HG03565 (cell line): ENCODE measurements around the gene PHLPP1.
"Not testable (repeated sequence)": the region's sequence is repeated elsewhere in the genome, so short reads cannot be mapped to it uniquely, and the experiment has no call there.

Source experiments
- ATAC-seq: cut with Tn5 transposase; IDR thresholded peaks from one replicate; pipeline ENCODE4 v1.9.1; 2021; ENCODE audit warnings: mild to moderate bottlenecking, moderate library complexity; ENCODE audit not compliant: unreplicated experiment

Gene PHLPP1

DNA sequence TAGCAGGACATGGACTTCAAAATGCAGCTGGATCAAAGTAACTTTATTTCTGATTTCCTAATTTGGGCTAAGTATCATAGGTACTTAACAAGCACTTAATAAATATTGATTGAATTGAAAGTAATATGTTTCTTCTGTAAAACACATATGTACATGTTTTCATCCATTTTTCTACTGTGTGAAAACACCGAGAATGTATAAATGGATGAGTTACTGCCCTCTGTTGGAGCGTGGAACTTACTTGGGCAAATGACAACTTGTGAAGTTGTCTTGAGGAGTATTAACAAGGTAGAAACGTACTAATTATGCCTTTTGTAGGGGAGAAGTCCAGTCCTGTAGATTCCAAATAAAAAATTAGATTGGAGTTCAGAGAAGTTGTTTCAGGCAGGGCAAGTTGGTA, 87.2 kb downstream of the PHLPP1 start:
- no peak for ATAC-seq

DNA sequence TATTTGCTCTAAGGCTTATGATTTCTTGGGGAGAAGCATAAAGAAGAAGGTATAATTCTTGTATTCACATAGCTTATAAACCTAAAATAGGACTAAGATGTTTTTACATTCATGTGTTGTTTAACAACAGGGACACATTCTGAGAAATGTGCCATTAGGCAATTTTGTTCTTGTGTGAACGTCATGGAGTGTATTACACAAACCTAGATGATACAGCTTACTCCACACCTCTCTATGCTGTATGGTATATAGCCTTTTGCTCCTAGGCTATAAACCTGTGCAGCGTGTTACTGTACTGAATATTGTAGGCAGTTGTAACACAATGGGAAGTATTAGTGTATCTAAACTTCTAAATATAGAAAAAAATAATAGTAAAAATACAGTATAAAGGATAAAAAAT, 92.1 kb downstream of the PHLPP1 start:
- no peak for ATAC-seq

DNA sequence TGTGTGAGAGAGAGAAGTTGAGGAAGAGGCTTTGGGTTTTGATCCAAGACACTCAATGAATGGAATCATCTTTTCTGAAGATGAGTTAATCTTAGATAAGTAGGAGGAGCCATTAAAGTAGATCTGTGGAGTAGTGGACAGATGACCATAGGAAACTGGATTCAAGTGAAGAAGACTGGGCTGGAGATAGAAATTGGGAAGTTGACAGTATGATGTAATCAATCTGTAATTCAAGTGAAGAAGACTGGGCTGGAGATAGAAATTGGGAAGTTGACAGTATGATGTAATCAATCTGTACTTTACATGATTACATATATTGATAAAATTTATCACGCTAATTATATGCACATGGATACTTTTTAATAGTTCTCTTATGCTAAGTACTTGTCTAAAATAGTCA, 92.8 kb downstream of the PHLPP1 start:
- no peak for ATAC-seq

DNA sequence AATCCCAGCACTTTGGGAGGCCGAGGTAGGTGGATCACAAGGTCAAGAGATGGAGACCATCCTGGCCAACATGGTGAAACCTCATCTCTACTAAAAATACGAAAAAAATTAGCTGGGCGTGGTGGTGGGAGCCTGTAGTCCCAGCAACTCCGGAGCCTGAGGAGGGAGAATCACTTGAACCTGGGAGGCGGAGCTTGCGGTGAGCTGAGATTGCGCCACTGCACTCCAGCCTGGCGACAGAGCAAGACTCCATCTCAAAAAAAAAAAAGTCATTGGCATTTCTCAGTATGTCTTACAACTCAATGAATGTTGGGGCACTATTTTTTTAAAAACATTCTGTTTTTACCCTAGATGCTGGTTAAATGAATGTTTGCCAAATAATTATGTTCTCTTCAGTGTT, 94.1 kb downstream of the PHLPP1 start:
- ATAC-seq, result not testable (repeated sequence)

DNA sequence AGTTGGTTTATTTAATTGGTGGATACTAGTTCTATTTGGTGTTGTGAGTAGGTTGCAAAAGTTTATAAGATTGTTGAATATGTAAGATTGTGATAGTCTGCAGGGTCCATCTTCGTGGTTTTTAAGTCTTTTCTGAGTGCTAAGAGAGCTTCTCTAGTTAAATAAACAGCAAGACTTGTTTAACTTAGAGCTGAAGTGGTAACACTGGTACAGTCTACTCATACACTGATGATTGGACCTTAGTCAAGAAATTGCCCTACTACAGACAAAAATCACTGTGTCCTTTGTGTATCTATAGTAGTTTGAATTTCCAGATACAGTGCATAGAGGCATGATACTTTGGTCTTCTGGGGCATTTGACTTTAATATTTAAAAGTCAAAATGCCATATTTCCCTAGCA, 94.6 kb downstream of the PHLPP1 start:
- no peak for ATAC-seq

DNA sequence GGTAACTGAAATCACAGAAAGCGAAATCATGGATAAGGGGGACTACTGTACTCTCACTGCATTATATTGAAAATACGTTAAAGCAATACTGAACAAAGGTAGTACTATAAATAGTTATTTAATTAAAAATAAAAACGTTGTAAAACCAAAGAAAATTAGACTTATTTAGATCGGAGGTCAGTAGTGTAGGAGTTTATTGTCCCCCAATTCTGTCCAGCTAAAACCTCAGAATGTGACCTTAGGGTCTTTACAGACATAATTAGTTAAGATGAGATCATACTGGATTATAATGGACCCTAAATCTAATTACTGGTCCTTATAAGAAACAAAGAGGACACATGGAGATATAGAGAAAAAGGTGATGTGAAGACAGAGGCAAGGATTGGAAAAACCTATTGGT, 95.3 kb downstream of the PHLPP1 start:
- ATAC-seq, result no peak

DNA sequence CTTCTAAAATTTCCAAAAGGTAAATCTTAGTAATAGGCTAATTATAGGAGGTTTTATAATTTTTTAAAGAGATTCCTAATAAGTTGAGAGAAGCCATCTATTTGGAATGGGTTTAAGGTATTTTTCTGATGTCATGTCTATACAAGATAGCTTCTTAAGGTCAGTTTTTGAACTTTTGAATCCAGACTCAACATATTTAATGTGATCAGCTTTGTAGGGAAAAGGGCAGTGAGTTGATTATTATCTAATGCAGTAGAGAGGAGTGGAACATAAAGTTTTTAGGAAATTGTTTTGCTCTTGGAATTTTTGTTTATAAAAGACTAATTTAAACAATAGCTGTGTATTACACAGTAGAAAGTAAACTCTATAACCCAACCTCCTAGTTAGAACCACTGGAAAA, 96.3 kb downstream of the PHLPP1 start:
- no peak for ATAC-seq

DNA sequence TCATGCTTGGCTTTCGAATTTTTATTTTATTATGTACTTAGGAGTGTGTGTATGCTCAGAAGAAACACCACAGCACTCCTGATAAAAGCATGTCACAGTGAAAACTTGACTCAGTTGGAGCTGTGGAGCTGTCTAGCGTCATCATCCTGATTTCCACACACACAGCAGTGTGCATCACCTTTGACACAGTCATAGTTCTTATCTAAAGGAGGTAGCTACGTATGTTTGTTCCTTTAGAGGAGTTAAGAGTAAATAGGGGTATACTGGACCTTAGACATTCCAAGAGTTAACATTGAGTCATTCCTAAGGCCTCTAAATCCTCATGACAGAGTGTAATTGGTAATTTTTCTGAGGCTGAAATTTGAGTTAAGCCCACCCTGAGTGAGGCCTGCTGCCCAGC, 96.9 kb downstream of the PHLPP1 start:
- no peak for ATAC-seq

DNA sequence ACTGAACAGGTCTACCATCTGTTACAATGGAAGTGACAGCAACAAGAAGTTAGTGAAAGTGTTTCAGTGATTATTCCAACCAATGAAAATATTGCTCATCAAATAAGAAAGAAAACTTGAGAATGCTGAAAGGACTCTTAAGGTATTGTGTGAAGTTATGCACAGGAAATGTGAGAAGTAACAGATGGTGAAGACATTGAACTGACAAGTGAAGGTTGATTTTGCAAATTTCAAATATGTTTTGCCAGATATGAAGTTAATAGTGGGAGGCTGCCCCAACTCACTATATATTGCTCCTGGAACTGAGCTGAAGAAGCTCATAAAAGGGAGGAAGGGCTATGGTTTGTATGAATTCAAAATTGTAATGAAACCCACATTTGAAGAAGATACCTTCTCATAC, 97.5 kb downstream of the PHLPP1 start:
- no peak for ATAC-seq

DNA sequence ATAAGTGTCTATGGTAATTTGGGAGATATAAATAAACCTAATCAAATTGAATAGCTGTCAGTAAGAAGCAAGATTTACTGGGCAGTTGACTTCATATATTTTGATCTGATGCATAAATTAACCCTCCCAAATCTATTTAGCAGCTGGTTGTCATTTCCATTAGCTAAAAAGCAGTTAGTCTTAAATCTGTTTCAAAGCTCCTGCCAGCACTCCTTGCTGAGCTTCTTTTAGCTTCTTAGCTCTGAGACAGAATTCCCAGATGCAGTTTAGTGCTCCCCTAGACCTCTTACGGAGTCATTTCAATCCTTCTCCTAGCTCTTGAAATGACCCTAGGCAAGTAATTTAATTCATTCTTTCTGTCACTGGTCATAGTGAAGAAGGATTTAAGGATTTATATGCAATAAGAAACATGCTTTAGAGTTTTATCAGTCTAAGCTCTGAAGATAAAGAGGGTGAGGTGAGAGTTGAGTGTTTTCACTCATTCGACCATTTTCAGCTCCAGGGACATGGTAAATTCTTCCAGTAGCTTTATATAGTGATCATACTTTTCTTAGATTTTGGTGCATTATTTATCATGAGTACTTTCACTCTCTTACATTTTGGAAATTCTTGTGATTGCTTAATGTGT, 98.9 kb downstream of the PHLPP1 start:
- ATAC-seq, result no peak

DNA sequence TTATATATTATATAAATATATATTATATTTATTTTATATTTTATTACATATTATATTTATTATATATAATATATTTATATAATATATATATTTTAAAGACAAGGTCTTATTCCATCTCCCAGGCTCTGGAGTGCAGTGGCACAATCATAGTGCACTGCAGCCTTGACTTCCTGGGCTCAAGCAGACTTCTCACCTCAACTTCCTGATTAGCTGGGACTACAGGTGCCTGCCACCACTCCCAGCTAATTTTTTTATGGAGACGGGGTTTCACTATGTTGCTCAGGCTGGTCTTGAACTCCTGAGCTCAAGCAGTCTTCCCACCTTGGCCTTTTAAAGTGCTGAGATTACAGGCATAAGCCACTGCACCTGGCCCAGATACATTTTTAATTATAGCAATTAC, 110.0 kb downstream of the PHLPP1 start:
- no peak for ATAC-seq

DNA sequence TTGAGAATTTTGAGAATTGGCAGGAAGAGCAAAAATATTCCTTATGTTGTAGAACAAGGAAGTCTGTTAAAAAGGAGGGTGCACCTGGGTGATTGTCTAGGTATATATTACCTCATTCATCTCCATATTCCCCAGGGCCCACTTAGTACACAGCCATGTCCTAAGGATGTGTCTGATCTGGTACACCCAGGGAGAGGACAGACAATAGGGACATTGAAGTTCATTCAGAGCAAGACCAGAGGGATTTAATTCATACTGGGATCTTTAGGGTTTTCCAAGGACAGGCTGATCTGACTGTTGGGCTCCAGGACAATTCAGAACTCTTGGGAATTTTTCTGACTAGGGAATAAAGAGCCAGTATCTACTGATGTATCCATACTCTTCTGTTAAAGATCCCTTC, 112.1 kb downstream of the PHLPP1 start:
- ATAC-seq, result no peak

DNA sequence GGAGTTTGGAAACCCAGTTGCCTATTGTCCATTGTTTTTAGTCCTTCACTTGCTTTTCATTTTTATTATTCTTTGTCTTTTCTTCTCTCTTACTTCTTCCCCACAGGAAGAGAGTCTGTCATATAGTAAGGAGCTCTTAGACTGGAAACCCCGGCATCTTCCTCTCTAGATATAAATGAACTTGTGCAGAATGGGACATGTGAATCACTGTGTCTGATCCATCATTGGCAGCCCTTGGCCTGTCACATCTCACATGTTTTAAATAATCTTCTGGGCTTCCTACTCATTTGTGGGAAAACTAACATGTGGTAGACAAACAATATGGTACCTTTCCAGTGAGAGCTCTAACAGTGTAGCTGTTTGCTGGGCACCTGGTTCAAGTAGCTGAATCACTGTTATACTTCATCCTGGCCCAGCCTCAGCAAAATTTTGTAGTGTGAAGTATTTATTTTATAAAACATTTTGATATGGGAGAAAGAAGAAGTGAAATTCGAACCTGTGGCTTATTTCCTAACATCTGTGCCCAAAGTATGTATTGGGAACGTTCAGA, 112.8 kb downstream of the PHLPP1 start:
- ATAC-seq, result no peak

DNA sequence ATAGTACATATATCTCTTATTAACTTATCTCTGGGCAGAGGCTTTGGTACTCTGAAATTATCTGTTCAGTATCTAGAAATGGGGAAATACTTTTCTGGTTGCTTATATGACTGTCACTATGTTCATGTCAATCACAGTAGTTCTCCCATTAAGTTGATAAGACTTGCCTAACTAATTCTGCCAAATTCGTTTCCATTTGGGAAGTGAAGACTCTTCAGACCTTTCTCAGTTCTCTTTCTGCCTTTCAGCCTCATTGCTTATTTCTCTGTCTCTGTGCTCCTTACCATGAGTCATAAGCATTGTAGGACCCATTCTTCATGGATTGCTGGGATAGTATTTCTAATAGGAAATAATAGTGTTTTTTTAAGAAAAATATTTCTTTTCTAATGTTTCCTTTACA, 113.5 kb downstream of the PHLPP1 start:
- ATAC-seq, result no peak

DNA sequence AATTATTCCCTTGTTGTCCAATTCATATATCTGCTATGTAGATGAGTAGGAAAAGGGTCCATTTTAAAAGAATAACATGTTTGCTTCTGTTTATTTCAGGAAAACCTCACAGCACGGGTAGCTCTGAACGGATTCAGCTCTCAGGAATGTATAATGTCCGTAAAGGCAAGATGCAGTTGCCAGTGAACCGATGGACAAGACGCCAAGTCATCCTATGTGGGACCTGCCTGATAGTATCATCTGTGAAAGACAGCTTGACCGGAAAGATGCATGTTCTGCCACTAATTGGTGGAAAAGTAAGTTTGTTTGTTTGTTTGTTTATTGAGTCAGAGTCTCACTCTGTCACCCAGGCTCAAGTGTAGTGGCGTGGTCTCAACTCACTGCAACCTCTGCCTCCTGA, 114.6 kb downstream of the PHLPP1 start:
- no peak for ATAC-seq

DNA sequence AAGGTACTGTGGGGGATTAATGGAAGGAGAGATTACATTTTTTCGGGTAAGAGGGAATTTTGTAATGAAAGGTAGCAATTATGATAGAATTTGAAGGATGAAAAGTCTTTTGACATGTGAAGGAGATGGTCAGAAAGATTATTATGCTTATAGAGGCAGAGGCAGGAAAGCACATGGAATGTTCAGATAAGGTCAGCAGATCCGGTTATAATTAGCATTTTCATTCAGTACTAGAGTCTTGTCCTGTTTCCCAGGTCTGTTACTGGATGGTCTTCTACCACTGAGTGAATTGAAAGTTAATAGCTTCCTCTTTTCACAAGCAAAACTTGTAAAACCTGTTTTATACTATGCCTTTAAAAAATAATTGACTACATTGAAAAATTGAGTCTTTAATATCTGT, 116.9 kb downstream of the PHLPP1 start:
- no peak for ATAC-seq

DNA sequence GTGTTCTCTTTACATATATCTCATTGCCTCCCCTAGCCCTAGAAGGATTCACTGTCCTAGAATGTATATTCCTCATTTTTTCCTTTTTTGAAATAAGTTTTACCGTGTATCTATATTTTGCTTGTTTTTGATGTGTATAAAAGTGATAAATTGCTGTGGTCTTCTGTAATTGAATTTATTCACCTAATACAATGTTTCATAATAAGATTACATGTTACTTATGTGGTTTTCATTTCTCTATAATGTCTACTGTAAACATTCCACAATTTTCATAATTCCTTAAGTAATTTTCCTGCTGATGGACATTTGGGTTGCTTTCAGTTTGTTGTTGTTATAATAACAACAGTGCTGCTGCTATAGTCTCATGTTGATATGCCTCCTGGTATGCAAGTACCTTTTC, 118.2 kb downstream of the PHLPP1 start:
- no peak for ATAC-seq

DNA sequence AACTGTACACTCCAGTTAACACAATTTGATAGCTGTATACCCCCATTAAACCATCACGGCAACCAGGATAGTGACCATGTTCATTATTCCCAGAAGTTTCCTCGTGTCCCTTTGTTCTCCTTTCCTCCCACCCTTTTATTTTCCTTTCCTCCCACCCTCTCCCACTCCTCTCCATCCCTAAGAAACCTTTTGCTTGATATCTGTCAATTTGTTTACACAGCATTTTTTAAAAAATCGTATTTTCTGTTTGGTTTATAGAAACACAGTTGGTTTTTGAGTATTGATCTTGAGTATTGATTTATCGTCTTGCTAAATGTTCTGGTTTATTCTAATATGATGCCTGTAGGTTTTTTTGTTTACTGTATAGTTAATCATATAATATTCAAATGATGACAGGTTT, 119.4 kb downstream of the PHLPP1 start:
- no peak for ATAC-seq

DNA sequence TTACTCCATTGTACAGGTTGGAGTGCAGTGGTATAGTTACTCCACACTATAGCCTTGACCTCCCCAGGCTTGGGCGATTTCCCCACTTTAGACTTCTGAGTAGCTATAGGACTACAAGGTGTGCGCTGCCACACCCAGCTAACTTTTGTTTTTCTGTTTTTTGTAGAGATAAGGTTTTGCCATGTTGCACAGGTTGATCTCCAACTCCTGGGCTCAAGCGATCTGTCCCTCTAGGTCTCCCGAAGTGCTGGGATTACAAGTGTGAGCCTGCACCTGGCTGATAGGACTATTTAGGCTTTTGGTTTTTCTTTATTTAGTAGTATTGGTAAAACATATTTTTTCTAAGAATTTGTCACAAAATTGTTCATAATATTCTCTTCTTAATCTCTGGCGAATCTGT, 121.7 kb downstream of the PHLPP1 start:
- ATAC-seq, result no peak

DNA sequence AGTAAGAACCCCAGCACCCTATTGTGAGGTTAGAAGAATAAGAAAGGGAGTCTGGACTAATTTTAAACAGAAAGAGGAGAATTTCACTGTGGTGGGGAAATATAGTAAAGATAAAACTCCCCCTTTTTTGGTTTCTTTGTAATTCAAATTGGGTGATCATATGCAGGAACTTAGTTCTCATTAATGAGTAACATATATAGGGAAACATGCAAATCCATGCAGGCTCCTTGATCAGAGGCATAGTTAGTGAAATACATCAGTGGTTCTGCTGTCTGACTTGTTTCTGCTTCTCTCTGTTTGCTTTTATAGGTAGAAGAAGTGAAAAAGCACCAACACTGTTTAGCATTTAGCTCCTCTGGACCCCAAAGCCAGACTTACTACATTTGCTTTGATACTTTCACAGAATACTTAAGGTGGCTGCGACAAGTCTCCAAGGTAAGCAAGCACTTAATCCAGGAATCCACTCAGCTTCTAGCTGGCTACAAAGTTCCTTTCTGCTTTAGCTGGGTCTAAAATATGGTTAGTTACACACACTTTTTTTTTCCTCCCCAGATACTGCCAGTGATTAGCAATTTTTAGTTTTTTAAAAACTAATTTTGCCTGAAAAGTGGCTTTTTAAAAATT, 123.2 kb downstream of the PHLPP1 start:
- ATAC-seq, result peak; percentile 77

DNA sequence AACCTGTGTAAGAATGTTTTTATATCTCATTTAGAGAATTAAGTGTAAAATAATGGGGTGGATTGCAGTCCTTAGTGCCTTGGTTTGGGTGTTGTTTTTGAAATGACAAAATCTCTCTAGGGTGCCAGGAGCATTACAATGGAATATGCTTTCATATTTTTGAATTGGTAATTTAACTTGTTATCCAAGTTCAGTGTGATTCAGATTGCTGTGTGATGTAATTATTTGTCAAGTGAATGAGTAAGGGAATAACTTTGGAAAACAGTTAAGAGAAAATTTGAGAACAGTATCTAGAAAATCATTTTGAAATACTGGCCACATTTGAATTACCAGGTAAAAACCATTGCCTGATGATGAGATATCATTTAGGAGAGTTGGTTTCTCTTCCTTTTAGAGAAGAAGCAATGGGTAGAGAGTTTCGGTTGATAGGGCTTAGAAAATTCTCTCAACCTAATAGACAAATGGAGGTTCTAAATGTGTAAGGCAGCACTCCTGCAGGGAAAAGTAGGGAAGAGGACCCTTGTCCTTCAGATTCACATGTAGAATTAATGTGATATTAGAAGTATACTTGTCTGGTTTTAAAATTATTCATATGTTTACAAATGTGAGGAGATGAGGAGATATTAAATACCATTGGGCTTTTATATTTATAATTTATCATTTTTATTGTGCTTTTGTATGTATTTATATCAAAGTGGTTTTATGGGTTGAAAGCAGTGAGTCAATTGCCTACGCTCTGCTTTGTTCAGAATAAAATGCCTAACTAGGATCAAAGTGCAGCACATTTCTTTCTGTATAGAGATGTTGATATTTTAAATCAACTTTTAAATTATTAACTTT, 124.8 kb downstream of the PHLPP1 start:
- ATAC-seq, result no peak

DNA sequence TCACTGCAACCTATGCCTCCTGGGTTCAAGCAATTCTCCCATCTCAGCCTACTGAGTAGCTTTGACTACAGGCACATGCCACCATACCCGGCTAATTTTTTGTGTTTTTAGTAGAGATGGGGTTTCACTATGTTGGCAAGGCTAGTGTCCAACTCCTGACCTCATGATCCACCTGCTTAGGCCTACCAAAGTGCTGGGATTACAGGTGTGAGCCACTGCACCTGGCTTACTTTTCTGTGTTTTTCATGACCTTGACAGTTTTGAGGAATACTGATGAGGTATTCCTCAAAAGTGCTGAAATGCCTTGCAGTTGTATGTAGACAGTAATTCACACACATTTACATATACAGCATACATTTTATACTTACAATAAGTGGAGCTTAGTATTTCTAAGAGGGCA, 126.1 kb downstream of the PHLPP1 start:
- ATAC-seq, result no peak
